Activated T-helper 9 cell treated with anti-CD3 and anti-CD28 coated beads, Interleukin-2, amount 50 U/mL, for 16 hours (primary cell): ENCODE data around the gene VEGFC.

Experiments
- DNase-seq: peaks from one replicate; pipeline ENCODE4 v3.0.0-alpha.2; 2020; ENCODE audit warnings: low read depth

The VEGFC gene

DNA sequence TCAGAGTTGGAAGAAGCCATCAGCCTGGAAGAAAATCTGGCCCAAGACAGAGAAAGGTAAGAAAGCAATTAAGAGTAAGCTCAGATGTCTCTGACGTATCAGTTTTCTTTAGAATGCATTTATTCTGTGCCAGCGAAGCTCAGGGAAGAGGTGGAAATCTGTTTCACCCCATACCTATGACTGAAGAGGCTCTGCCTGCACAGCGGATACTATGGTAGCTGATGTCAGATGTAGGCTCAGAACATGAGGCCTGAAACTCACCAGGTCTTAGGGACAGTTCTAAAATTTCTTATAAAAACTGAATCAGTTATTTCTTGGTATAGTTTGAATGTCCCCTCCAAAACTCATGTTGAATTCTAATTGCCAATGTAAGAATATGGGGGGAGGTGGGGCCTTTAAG is 30.9 kb downstream of the VEGFC start:
- no peak for DNase-seq

DNA sequence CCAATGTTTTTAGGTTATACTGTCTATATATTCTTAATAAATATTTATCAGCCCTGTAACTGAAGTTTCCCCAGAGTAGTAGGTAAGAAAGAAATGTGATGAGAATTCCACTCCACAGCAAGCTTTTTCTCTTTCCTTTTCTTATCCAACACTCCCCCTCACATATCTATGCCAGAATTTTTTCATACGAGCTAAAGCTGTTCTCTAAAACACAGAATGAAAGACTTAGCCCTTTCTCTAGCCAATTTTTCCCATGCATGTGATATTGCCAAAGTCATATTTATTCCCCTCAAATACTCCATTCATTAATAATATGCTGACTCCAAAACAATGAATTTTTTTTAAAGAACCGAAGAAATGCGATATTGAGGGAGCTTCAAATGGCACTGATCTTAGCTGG is 32.3 kb downstream of the VEGFC start:
- DNase-seq: no peak

DNA sequence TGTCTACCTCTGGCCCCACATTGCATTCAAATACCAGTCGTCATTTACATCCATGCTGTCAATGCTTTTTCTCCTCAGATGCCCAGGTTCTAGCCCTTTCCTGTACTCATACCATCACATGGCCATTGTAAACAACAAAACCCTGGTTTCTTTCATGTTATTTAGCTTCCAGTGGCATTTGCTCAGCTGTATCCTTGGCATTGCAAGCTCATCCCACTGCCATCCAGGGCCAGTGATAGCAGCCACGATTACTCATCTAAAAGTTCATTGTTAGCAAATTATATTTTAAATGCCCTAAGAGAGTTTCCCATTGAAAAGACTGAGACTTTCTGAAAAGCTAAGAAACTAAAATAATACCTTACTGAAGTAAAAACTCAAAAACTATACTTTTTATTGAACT is 34.0 kb downstream of the VEGFC start:
- no peak for DNase-seq

DNA sequence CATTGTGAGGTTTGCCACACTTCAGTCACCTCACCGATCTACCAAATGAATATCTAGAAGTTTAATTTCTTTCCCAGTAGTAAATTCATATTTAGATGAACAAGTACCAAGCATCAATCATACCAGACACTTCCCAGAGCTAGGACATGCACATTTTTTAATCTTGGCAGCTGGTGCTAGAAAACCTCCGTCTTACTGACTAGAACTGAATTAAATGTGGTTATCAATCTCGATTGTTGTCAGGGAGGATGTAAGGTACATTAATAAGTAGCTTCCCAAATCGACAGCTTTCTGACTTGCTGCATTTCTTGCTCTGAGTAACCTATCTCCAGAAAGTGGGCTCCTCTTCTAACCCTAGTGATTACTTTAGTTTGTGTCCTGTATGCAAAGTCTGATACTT is 34.4 kb downstream of the VEGFC start:
- no peak for DNase-seq

DNA sequence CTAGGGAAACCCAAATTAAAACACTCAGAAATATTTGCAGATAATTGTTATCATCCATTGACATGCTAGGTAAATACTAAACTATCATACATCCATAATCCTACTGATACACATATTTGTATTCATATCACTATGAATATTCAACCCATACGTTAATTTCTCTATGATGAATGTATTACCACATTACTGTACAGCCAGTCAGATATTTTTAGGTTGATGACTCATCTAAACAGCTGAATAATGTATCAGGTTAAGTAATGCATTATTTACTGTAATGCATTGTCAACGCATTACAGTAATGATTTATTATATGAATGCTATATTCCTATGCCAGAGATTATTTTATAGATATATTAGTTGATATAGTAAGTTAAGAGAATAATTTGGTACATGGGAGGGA is 37.1 kb downstream of the VEGFC start:
- DNase-seq: no peak

DNA sequence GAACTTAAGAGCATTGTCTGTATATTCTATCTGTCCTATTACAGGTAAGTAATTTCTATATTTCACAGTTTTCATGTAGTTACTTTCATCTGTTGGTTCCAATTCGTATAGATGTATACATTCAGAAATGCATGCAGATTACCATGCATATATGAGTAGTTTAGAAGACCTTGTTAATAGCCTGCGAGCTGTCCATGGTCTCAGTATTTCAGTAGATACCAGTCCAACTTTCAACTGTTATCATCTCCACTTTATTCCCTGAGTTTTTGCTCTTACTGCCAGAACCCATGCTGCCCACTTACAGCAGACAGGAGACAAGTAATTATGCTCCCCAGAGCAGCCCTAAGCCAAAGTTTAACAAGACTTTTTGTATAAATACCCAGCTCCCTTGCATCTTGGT is 37.7 kb downstream of the VEGFC start:
- no peak for DNase-seq

DNA sequence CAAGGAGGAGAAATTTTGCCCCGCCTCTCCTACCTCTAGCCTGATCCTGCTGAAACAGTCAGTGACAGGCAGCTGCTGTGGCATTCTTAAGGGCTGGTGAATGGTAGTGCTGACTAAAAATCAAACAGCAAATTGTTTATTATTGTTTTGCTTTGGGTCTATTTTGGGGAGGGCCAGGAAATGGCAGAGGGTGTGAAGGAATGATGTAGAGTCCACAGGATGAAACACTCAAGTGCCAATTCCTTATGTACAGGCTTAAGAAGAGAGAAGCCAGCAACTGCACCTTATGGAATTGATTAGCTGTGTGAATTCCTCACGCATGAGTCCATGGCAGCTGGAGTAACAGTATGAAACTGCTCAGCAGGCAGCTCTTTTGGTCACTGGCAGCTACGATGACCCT is 39.7 kb downstream of the VEGFC start:
- no peak for DNase-seq

DNA sequence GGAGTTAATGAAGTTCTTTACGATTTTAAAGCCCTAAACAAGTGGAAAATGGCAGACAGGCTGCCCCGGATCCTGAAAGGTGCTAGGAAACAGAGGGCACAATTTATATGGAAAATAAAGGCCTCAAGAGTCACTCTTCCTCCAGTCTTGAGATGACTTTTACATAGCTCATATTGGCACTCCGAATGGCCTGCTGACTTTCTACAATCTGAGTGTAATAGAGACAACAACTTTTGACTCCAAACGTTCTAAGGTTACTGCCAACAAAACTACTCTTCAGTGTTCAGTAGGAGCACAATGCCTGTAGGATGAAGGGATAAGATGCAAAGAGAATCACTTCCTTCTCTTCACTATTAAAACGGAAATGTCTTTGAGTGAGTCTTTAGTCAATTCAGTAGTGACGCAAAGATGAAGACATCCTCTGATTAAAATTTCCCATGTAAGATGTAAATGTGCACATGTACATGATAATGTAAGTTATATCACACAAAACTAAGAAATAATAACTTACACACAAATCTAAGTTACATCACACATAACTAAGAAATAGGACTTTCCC is 40.5 kb downstream of the VEGFC start:
- no peak for DNase-seq

DNA sequence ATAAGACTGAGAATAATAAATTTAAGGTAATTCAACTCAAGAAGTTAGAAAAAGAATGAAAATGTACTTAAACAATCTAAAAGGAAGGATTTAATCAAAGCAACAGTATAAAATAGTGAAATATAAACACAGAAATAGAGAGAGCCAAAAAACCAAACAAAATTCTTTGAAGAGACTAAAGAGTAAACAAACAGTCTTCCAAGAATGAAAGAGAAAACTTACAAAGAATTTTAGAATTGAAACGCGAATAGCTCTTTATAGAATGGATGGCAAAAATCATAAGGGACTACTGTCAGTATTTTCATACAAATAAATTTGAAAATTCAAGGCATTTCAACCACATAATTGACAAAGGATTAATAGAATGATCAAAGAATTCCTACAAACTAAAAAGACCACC is 41.7 kb downstream of the VEGFC start:
- DNase-seq: no peak

DNA sequence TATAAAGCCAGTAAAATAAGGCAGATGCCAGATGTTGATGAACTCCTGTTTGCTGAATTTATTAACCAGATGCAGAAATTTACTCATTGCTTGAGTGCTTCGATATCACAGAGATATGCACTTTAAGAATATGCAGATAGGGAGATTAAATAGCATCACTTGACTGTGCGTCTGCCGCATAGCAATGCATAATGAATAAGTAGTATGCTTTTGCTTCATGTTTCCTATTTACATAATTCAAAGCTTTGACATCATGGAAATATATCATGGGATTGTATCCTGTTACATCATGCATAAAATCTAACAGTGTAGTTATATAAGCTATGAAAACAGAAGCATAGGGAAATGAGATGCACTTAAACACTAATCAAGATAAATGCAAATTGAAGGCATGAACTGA is 45.9 kb downstream of the VEGFC start:
- DNase-seq: no peak

DNA sequence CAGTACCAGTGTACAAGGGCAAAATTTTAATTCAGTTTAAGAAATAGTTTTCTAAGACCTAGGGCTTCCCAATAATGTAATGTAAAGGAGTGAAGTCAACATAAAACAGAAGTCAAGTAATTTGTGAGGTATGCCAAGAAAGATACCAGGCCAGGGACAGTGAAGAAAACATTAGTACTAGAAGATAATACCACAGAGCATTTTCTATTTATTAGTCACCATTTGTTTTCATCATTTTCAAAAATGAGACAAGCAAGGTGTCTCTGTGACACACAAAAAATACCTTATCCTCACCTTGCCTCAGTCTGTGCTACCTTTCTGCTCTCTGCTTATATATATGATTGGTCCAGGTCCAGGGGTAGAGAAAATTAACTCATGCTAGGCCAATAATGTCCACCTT is 46.8 kb downstream of the VEGFC start:
- DNase-seq: no peak

DNA sequence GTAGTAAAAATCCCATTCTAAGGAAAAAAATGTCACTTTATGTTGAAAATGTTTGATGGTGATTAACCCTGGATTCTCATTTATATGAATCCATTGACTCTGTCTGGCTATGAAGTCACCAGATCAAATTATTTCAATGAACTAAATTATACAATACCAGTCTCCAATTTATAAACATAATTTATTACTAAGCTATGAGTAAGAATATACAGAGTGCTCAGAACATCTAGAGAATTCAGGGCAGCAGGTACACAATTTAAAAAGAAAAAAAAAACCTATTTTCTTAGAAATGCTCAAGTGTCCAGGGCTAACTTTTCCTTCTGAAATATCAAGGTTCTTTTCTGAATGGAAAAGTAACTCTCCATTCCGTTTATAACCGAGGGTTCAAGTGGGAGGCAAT is 48.6 kb downstream of the VEGFC start:
- DNase-seq: no peak

DNA sequence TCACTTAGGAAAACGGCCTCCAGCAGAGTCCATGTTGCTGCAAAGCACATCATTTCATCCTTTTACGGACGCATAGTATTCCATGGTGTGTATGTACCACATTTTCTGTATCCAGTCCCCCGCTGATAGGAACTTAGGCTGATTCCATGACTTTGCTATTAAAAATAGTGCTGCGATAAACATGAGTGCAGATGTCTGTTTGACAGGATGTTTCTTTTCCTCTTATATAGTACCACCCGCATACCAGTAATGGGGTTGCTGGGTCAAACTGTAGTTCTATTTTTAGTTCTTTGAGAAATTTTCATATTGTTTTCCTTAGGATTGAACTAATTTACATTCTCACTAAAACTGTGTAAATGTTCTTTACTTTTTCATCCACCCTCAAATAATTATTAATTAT is 50.5 kb downstream of the VEGFC start:
- no peak for DNase-seq

DNA sequence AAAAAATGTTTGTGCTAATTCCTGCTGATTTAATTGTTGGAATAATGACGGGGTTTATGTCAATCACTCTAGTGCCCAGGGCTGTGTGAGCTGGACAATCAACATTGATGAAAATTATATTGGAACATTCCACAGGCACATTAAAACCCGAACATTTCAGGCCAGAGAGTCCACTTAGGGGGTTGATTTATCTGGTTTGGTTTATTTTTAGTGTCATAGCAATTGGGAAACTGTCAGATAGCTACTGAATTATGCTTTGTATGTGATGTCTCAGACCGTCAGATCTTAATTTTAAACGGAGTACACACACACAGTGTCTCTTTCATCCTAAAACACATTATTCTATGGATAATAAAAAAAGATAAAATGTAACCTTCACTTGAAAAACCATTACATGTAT is 51.5 kb downstream of the VEGFC start:
- DNase-seq: no peak

DNA sequence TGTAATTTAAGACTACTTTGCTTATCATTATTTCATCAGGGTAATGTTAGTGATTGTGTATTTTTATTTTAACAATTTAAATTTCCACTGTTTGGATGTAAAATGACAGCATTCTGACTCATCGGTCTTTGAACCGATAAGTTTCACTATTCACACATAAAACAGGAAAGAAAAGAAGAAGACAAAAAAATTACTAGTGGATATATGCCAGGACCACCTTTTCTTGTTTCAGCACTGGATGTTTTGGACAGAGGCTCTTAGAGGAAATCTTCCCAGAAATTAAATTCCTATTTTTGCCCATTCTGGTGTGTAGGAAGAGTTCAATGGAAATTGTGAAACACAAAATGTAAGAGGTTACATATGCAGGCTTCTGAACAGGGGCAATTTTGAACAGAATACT is 57.4 kb downstream of the VEGFC start:
- DNase-seq: no peak

DNA sequence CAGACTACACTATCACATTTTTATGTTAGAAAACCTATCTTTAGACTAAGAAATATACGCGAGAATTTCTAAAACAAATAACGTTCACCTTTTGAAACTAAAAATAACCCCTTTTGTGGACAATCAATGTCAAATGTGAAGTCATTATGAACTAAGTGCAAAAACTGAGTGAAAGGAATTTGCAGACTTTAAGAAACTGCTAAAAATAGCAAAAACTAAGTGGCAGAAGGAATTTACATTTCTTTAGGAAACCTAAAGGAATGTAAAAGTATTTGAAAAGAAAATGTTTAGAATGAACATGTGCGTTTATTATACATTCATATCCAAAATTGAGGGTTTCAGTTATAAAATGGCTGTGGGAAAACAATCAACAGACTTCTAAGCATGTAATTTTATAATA is 58.3 kb downstream of the VEGFC start:
- no peak for DNase-seq

DNA sequence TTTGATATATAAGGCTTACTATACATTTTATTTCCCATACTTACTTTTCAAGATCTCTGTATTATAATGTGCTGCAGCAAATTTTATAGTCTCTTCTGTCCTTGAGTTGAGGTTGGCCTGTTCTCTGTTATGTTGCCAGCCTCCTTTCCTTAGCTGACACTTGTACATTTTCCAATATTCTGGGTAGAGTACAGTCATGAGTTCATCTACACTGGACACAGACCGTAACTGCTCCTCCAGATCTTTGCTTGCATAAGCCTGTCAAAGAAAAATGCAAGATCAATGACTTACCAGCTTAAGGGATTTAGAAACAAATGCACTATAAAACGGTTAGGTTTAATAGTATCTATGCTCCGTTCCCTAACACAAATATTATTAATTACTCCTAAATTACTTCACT is 63.2 kb downstream of the VEGFC start:
- no peak for DNase-seq

DNA sequence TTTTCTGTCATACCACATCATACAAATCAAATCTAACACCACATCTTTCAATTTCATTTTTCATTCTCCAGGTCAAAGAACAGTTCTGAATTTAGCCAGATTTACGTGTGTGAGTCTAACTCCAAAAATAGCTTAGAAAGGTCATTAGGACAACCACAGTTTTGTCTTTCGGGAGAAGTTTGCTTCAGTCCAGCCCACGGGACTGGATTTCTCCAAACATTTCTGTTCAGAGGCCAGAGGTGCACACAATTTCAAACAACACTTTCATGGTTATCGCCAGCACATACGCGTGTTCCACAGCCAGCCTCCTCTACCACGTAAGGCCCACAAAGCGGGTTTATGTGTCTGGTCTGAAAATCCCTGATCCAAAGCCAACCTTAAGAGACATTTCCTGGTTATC is 65.9 kb downstream of the VEGFC start:
- no peak for DNase-seq

DNA sequence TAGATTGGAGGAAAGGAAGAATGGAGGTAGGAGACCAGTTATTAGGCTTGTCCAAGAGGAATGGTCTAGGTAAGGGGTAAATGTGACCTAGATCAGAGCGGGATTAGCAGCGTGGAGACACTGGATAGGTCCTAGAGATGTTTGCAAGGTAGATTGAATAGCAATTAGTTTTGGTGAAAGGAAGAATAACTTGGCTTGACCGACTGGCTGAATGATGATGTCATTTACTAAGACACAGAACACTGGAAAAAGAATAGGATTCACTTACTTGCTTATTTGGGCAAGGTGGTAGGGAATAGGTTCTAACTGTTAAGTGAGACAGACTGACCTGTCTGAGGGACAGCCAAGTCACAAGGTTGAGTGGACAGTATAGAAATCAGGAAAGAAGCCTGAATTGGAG is 71.3 kb downstream of the VEGFC start:
- DNase-seq: no peak

DNA sequence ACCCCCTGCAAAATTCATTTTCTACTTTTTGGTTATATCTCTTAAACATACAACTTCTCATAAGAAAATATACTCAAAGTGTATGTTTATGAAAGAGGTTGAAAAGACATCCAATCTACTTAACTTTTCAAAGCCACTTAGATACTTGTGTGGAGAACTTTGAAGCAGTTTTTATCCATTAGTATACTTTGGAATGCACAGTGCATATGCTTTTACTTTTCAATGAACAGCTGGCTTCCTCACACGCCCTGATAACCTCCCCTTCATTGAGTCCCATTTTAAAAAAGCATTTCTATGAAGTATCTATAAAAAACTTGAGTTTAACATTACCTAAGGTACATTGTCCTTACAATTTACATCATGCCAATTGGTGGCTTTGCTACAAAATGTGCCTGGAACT is 73.8 kb downstream of the VEGFC start:
- no peak for DNase-seq

DNA sequence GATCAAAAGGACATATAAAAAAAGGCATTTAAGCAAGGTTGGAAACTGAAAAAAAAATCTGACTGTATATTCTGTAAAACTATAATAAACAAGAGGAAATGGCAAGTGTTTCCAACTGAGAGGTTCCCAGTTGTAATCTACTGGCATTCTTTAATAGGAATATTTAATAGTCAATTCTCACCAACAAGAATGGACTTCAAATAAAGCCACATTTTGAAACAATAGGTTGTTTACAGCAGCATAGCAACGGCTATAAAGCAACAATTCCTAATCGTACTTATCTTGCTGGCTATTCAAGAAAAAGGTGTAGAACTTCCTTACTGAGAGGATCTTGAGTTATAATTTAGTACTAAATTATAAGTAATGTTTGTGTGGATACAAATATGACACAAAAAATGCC is 75.5 kb downstream of the VEGFC start:
- no peak for DNase-seq

DNA sequence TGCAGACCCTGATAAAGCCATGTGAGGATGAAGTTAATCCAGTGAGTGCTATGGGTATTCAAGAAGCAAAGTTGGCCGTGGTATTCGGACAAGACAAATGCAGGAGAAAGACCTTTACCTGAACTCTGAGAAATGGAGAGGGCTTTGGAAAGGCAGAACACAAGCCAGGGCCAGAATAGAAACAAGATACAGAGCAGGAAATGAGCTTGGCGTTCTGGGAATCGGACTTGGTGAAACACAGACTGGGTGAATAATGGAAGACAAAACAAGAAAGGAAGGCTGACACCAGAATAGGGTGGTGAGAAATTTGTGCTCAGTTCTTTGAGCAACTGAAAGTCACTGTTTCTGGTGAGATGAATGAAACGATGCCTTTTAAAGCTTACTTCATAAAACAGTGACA is 83.3 kb downstream of the VEGFC start:
- DNase-seq: no peak

DNA sequence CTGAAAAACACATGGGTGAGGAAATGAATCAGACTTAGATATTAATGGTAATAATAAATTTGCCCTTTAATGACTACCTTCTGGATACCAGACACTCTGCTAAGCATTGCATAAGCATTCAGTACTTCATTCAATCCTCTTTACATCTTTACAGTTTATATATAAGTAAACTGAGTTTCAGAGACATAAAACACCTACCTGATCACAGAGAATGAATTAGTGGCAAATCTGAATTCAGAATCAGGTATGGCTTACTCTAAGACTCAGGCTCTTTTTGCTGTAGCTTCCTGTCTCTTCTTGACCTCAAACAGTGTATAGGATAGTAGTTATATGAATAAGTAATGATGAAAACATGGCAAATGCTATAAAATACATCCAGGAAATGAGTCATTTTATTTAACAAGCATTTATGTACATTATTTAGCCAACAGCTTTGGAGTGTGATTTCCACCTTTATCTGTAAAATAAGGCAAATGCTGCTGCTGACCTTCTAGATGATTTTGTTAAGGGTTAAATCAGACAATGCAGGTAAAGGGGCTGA is 83.9 kb downstream of the VEGFC start:
- no peak for DNase-seq

DNA sequence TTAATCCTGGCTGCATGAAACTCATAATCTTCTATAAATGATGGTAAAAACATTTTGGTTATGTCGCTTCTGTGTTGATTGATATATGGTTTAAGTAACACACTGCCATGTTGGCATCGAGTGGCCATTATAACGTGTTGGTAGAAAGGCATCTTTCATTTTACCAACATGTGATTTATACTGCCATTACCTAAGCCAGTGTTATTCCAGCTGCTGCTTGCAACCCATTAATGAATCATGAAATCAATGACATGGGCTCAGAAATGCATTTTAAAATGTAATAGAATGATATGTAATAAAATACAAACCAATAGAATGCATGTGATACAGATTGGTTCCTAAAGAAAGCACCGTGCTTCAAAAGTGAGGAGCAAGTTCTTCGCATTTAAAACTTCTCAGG is 102.0 kb downstream of the VEGFC start:
- DNase-seq: no peak

DNA sequence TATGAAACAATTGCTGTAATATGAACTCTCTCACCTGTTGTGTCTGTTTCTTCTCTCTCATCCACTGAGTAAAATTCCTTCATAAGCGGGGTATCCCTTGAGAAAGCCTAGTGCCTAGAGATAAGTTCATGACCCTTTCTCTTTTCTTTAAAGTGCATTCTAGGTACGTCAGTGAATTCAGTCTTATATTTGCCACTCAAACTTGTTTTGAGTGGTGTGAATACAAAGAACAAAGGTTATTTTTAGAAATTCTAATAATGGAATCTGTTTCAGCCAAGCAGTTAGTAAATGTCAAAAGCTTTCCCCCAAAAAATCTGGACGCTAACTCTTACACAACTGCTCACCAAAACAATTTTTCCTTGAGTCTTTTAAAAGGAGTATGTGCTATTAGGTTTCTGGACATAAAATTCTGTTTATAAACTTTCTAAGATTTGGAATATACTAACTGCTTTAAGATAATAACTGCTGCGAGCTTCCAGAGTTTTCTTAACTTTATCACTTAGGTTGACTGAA is 112.0 kb downstream of the VEGFC start:
- DNase-seq: no peak
